Caco-2 (cell line): ENCODE data around the gene PRRC1. TPM values are rescaled to one million over a fixed set of nuclear protein-coding genes. Genes with fewer than 3 reads are reported as not detected.

Experiments used
- BruUV-seq: library from RNA; stranded (reverse); fragments of 400-500 nt; replicated peaks from 2 replicates; lab custom pipeline; 2021; lab: Mats Ljungman, UMichigan
- CTCF ChIA-PET: fragments of 300-600 bp; sonication (Branson Sonifier 250); formaldehyde crosslinking; loops from one replicate; lab custom pipeline; 2022; ENCODE audit warnings: antibody characterized with exemption; lab: Charles Lee
- POLR2A ChIA-PET: fragments of 300-600 bp; sonication (Branson Sonifier 250); formaldehyde crosslinking; loops from one replicate; lab custom pipeline; 2022; ENCODE audit warnings: antibody characterized with exemption; lab: Charles Lee
- DNase-seq, 2 experiments: peaks; one replicate each; pipeline versions ENCODE4 v3.0.0 to v3.0.0-alpha.2; 2020 to 2022
- H3K27me3 ChIP-seq: replicated peaks from 2 replicates; pipeline ENCODE4 v1.6.0; 2011; ENCODE audit warnings: low read length; ENCODE audit not compliant: control insufficient read depth, insufficient read depth
- H3K36me3 ChIP-seq: 2 replicates; pipeline ENCODE4 v1.5.1; 2011; ENCODE audit warnings: low read length; ENCODE audit not compliant: control insufficient read depth, insufficient read depth
- H3K4me1 ChIP-seq: fragments of 250-450 bp; sonication (Bioruptor Pico); 2 replicates; pipeline ENCODE4 v1.5.1; 2020; ENCODE audit warnings: mild to moderate bottlenecking
- H3K4me3 ChIP-seq: 2 replicates; pipeline ENCODE4 v1.5.1; 2011; ENCODE audit warnings: low read depth, mild to moderate bottlenecking, control low read depth, low read length
- H3K9me3 ChIP-seq: fragments of 250-450 bp; sonication (Bioruptor Pico); 2 replicates; pipeline ENCODE4 v1.5.1; 2020; ENCODE audit warnings: mild to moderate bottlenecking, moderate library complexity
- H3K27ac Mint-ChIP-seq: one replicate; pipeline ENCODE4 v1.8.0; 2022; ENCODE audit warnings: mixed read lengths; ENCODE audit not compliant: unreplicated experiment
- H3K27me3 Mint-ChIP-seq: one replicate; pipeline ENCODE4 v1.8.0; 2022; ENCODE audit warnings: mixed read lengths; ENCODE audit not compliant: insufficient read depth, unreplicated experiment
- H3K36me3 Mint-ChIP-seq: one replicate; pipeline ENCODE4 v1.8.0; 2022; ENCODE audit warnings: mild to moderate bottlenecking, mixed read lengths; ENCODE audit not compliant: insufficient read depth, unreplicated experiment
- H3K4me1 Mint-ChIP-seq: one replicate; pipeline ENCODE4 v1.8.0; 2022; ENCODE audit warnings: low read depth, mixed read lengths; ENCODE audit not compliant: unreplicated experiment
- H3K4me3 Mint-ChIP-seq: one replicate; pipeline ENCODE4 v1.8.0; 2022; ENCODE audit warnings: mild to moderate bottlenecking, moderate library complexity, mixed read lengths; ENCODE audit not compliant: unreplicated experiment
- H3K9me3 Mint-ChIP-seq: one replicate; pipeline ENCODE4 v1.8.0; 2022; ENCODE audit warnings: mixed read lengths; ENCODE audit not compliant: unreplicated experiment
- intact Hi-C: fragments of 100-400 bp; cut with micrococcal nuclease; formaldehyde crosslinking; loops from one replicate; pipeline ENCODE4 v1.10.0; 2022; ENCODE audit not compliant: unreplicated experiment
- total RNA-seq: library from RNA; stranded (reverse); gene quantifications from 2 replicates; pipeline ENCODE4 v1.2.3, GENCODE V29; 2022
- TF ChIP-seq, protein P1 (sequence below), 2 experiments: fragments of 200-600 bp in 1 of 2; IDR thresholded peaks; 1 replicate in 1 of 2; 2 replicates in 1 of 2; pipeline versions ENCODE4 v1.5.1 to v1.8.0; 2011 to 2022; ENCODE audit warnings: antibody characterized with exemption in 1 of 2, control low read depth in 1 of 2, inconsistent platforms in 1 of 2, low read depth in 1 of 2, low read length in 1 of 2, mild to moderate bottlenecking in 1 of 2, moderate library complexity in 1 of 2; ENCODE audit not compliant: insufficient read depth in 1 of 2, severe bottlenecking in 1 of 2, unreplicated experiment in 1 of 2

Gene PRRC1
- total RNA-seq, 1 experiment from 2014 or later = 81.7 TPM

DNA sequence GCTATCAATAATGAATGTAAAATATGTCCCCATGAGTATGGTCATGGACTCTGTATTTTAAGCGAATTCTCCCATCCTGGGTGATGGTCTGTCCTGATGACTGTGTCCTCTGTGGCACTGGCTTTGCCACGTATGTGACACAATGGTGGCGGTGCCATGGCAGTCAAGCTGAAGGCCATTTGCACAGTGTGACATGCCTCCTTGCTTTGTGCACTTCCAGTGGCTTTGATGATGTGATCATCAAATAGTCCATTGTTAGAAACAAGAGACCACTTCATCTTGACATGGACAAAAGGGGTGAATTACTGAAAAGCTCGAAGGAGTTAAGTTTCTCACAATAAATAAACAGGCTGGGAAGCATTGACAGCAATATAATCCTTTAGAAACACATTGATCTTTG lies 31.0 kb upstream of the PRRC1 start:
- Mint-ChIP-seq H3K36me3 (no peaks in the 10 kb centered on the region), H3K9me3 (no peaks in the 10 kb centered on the region), H3K27me3 (peaks cover 15% of the 10 kb centered on the region), H3K4me1 (no peaks in the 10 kb centered on the region), H3K4me3 (no peak overlapping the region), H3K27ac (no peak overlapping the region)
- BruUV-seq = no TSS peak
- Histone ChIP-seq H3K4me1 (no peaks in the 10 kb centered on the region), H3K36me3 (no peaks in the 10 kb centered on the region), H3K27me3 (no peaks in the 10 kb centered on the region), H3K4me3 (no peak overlapping the region), H3K9me3 (no peaks in the 10 kb centered on the region)
- TF ChIP-seq, protein P1, sequence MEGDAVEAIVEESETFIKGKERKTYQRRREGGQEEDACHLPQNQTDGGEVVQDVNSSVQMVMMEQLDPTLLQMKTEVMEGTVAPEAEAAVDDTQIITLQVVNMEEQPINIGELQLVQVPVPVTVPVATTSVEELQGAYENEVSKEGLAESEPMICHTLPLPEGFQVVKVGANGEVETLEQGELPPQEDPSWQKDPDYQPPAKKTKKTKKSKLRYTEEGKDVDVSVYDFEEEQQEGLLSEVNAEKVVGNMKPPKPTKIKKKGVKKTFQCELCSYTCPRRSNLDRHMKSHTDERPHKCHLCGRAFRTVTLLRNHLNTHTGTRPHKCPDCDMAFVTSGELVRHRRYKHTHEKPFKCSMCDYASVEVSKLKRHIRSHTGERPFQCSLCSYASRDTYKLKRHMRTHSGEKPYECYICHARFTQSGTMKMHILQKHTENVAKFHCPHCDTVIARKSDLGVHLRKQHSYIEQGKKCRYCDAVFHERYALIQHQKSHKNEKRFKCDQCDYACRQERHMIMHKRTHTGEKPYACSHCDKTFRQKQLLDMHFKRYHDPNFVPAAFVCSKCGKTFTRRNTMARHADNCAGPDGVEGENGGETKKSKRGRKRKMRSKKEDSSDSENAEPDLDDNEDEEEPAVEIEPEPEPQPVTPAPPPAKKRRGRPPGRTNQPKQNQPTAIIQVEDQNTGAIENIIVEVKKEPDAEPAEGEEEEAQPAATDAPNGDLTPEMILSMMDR (IDR thresholded peaks at IDR 0.05; ENCODE audit: insufficient read depth in 1 of 2, low read depth in 1 of 2, low read length in 1 of 2, severe bottlenecking in 1 of 2, unreplicated experiment in 1 of 2) = no peak
- intact Hi-C loops = no loop called here
- no peak for DNase-seq
- ChIA-PET CTCF (no interaction called here), POLR2A (no interaction called here)

DNA sequence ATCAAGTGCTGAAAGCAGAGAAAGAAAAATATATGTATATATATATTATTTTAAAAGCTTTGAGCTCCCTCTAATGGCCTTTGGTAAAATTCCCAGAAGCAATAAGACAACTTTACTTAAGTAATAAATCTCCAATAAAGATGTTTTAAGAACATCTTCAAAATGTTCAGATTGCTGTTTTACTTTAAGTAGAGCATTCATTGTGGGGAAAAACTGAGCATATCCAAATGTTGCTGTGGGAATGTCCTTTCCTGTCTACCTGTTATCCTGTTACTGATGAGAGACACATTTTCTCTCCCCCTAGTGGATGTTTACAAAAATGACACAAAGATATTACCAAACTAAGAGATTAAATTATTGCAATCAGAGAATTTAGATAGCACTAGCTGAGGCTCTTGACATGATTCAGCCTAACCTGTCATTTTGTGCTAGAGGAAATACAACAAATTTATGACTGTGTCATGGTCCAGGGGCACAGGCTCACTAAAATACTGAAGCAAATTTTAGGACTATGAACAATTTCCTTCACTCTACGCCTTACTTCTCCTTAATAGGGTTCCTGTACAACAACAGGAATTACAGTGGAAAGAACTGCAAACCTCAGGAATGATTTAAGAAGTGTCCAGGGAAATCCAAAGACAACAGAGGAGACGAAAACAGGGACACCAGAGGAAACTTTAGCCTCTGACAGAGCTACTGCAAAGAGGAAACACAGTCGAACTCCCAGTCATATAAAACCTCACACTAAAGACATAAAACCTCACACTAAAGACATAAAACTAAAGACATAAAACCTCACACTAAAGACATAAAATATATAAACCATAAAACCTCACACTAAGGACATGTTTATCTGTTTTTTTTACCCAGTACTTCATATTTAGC lies 24.3 kb upstream of the PRRC1 start:
- ChIA-PET POLR2A (no interaction called here), CTCF (interaction anchor here (0.6 to 1.3 kb wide), 8 partner anchors 11 to 913 kb away, joined by 3 to 8 read pairs (median 4); no protein-coding TSS in a partner anchor)
- H3K4me1 Mint-ChIP-seq = no peaks in the 10 kb centered on the region
- peak in 1 of 2 experiments; percentile 17 for DNase-seq
- no TSS peak for BruUV-seq
- H3K4me3 Mint-ChIP-seq = no peak overlapping the region
- no peaks in the 10 kb centered on the region for H3K36me3 Mint-ChIP-seq
- peaks cover 35% of the 10 kb centered on the region for H3K27me3 Mint-ChIP-seq
- H3K4me1 ChIP-seq = no peaks in the 10 kb centered on the region
- TF ChIP-seq, protein P1 (IDR thresholded peaks at IDR 0.05; ENCODE audit: insufficient read depth in 1 of 2, low read depth in 1 of 2, low read length in 1 of 2, severe bottlenecking in 1 of 2, unreplicated experiment in 1 of 2) = peak; percentile 70 to 93
- H3K9me3 ChIP-seq = no peaks in the 10 kb centered on the region
- H3K4me3 ChIP-seq = no peak overlapping the region
- intact Hi-C loops = loop anchor here (1.0 to 10.0 kb wide), 4 partner anchors 97 to 836 kb away; no protein-coding TSS in a partner anchor
- no peaks in the 10 kb centered on the region for H3K9me3 Mint-ChIP-seq
- no peak overlapping the region for H3K27ac Mint-ChIP-seq
- no peaks in the 10 kb centered on the region for H3K27me3 ChIP-seq
- H3K36me3 ChIP-seq = no peaks in the 10 kb centered on the region

DNA sequence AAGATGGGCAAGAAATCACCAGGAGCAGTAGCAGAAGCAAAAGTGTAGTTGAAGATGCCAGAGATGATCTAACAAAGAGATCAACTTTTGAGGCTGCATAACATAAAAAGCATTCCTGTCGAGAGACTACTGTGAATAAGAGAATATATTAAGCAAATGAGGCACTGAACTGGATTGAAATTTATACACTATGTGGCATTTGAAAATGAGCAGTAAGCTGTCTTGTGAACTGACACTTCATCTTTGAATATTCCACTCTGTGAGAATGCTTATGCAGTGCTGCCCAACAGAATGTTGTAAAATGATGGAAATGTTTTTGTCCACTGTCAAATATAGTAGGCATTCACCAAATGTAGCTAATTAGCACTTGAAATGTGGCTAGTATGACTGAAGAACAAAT lies 18.9 kb upstream of the PRRC1 start:
- ChIA-PET CTCF (no interaction called here), POLR2A (no interaction called here)
- Mint-ChIP-seq H3K4me3 (no peak overlapping the region), H3K27me3 (peaks cover 30% of the 10 kb centered on the region), H3K36me3 (no peaks in the 10 kb centered on the region), H3K4me1 (no peaks in the 10 kb centered on the region), H3K9me3 (no peaks in the 10 kb centered on the region), H3K27ac (no peak overlapping the region)
- DNase-seq = no peak
- TF ChIP-seq, protein P1 (IDR thresholded peaks at IDR 0.05; ENCODE audit: insufficient read depth in 1 of 2, low read depth in 1 of 2, low read length in 1 of 2, severe bottlenecking in 1 of 2, unreplicated experiment in 1 of 2) = no peak
- no peak overlapping the region for H3K4me3 ChIP-seq
- BruUV-seq = no TSS peak
- intact Hi-C loops = loop anchor here (10.0 kb wide), 1 partner anchor 664 kb away; no protein-coding TSS in a partner anchor
- no peaks in the 10 kb centered on the region for H3K27me3 ChIP-seq
- no peaks in the 10 kb centered on the region for H3K9me3 ChIP-seq
- no peaks in the 10 kb centered on the region for H3K4me1 ChIP-seq
- H3K36me3 ChIP-seq = no peaks in the 10 kb centered on the region
